Omental fat pad (tissue), 4 donors: ENCODE measurements around the gene TXLNG. TPM values are rescaled to one million over a fixed set of nuclear protein-coding genes. Genes with fewer than 3 reads are reported as not detected.

Source experiments
- ATAC-seq: fragments of 150-250 bp; one replicate; pipeline ENCODE4 v1.9.1; 2016; ENCODE audit warnings: mild to moderate bottlenecking, moderate library complexity; ENCODE audit not compliant: low FRiP score
- DNase-seq: peaks from one replicate; pipeline ENCODE4 v3.0.0-alpha.2; 2019; ENCODE audit warnings: low spot score
- total RNA-seq, 4 donors: library from RNA; depleted of rRNA; stranded (reverse); fragments of >200 nt; gene quantifications; one replicate each; pipeline ENCODE4 v1.1.0, GENCODE V29; 2016
- TF ChIP-seq, protein P1 (sequence below), 3 donors: fragments of 450-650 bp; IDR thresholded peaks; one replicate each; pipeline ENCODE4 v1.5.1; 2016 to 2017; ENCODE audit warnings: antibody characterized with exemption in 3 of 3, mild to moderate bottlenecking in 3 of 3, moderate library complexity in 2 of 3

The TXLNG gene
- total RNA-seq, 4 donors from 2014 or later: 13.9 to 45.1 (median 34.3) TPM

DNA sequence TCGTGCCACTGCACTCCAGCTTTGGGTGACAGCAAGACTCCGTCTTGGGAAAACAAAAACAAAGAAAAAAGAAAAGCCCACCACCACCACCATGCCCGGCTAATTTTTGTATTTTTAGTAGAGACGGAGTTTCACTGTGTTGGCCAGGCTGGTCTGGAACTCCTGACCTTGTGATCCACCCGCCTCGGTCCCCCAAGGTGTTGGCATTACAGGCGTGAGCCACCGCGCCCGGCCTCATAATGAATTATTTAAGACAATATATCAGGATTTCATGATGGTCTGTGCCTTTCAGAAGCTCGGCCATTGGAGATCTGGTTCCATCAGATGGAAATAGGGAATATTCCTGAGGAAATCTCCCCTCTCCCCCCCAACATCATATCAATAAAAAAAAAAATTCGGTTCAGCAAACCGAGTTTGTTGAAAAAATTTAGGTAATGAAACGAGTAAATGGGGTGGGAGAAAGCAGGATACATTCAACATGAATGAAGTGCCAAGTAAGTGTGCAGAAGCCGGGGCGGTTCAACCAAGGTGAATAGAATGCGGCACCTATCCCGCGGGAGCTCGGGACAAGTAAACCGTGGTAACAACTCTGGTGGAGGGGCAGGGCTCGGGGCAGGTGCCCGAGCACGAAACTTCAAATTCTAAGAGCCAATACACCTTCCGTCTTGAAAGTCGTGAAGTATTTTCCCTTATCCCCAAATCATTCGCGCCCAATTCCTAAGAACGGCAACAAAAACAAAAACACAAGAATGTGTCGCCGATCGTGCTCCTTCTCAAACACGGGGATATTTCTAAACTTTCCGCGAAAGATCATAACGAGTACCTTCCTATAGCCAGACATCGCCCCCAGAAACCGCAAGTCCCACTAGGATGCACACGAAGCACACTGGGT, 773 bp upstream of the TXLNG start:
- TF ChIP-seq, protein P1, sequence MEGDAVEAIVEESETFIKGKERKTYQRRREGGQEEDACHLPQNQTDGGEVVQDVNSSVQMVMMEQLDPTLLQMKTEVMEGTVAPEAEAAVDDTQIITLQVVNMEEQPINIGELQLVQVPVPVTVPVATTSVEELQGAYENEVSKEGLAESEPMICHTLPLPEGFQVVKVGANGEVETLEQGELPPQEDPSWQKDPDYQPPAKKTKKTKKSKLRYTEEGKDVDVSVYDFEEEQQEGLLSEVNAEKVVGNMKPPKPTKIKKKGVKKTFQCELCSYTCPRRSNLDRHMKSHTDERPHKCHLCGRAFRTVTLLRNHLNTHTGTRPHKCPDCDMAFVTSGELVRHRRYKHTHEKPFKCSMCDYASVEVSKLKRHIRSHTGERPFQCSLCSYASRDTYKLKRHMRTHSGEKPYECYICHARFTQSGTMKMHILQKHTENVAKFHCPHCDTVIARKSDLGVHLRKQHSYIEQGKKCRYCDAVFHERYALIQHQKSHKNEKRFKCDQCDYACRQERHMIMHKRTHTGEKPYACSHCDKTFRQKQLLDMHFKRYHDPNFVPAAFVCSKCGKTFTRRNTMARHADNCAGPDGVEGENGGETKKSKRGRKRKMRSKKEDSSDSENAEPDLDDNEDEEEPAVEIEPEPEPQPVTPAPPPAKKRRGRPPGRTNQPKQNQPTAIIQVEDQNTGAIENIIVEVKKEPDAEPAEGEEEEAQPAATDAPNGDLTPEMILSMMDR (IDR thresholded peaks at IDR 0.05): no peak
- ATAC-seq: no peak
- no peak for DNase-seq

DNA sequence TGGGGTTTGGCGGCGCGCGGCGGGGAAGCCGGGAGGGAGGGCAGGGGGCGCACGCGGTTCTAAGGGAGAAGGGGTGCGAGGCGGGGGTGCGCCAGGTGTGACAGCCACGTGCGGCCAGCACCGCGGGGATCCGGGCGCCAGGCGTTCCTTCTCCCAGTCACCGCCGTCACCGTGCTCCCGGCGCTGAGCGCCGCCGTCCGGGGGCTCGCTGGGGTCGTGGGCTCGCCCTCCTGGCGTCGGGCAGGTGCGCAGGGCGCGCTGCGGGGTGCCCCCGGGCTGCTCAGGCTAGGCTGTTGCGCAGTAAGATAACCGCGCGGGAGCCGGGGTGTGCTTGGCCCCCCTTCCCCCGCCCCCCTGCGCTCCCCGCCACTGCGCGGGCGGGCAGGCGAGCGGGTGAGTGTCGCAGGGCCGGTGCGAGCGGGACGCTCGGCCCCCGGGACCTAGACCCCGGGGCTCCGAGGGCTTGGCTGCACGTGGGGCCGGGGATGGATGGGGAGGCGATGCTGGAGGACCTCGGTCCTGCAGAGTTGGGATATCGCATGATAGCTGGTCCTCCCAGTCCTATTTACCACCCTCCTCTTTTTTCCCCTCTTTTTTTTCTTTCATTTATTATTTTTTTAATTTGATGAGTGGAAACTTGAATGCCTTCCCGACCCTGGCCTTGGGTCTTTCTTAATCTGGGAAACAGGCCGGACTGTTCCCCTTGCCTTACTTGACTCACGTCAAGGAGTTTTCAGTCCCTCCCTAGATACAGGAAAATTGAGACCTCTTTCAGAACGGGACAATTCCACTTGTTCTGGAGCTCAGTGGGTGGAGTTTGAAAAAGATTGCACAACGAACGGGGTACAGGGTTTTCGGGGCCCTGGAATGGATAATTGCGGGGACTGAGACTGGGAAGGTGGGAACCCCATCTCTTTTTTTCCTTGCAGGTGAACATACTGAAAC, 797 bp downstream of the TXLNG start:
- ATAC-seq (peak; percentile 33), DNase-seq (no peak)
- TF ChIP-seq, protein P1 (IDR thresholded peaks at IDR 0.05): no peak

DNA sequence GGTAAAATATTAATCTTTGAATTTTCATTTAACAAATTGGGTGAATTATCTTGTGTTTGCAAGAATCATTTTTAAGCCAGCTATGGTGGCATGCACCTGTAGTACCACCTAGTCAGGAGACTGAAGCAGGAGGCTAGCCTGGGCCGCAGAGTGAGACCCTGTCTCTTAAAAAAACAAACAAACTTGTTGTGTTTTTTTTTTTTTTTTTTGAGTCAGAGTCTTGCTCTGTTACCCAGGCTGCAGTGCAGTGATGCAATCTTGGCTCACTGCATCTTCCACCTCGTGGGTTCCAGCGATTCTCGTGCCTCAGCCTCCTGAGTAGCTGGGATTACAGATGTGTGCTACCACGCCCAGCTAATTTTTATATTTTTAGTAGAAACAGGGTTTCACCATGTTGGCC, 2.2 kb downstream of the TXLNG start:
- DNase-seq (no peak), ATAC-seq (no peak)
- TF ChIP-seq, protein P1 (IDR thresholded peaks at IDR 0.05): no peak

DNA sequence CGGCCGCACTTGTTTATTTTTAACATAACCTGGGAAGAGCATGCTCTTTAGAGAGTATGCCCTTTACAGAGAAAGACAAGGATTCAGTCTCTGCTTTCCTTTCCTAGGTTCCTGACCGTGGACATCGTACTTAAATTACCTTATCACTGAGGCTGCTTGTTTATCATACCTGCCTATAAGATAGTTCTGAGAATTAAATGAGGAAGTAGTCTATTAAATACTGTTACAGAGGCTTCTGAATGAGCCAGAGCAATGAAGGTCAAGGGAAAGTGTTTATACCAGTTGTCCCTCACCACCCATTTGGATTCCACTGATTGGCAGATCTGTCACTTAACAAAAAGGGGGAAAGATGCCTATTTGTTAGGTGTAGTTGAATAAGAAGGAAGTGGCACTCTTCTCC, 10.0 kb downstream of the TXLNG start:
- ATAC-seq: no peak
- DNase-seq: no peak
- TF ChIP-seq, protein P1 (IDR thresholded peaks at IDR 0.05): no peak

DNA sequence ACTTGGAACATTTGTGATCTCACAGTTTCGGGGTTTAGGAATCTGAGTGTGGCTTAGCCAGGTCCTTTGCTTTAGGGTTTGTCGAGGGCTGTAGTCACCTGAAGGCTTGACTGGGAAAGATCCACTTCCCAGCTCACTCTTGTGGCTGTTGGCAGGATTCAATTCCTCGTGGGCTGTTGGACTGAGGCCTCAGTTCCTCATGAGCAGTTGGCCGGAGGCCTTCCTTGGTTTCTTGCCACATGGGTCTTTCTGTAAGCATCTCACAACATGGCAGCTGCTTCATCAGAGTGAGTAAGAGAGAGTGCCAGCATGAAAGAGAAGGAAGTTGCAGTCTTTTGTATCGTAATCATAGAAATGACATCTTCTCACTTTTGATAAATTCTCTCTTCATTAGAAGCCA, 11.1 kb downstream of the TXLNG start:
- no peak for DNase-seq
- TF ChIP-seq, protein P1 (IDR thresholded peaks at IDR 0.05): no peak
- no peak for ATAC-seq

DNA sequence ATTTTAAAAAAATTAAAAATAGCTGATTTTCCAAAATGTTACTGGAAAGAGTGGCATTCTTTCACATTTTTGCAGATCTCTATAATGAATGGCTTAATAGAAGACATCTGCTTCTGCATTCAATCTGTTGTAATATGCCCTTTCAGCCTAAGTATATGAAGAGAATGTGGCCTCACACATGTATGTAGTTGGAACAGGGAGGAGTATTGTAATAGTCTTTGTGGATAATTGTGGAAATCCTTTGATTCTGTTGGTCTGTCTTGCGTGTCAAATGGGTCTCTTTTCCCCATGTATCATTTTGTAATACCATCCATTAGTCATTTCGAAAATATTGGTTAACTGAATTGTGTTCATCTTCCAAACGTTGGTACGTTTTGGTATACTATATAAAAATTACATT, 11.6 kb downstream of the TXLNG start:
- ATAC-seq (no peak), DNase-seq (no peak)
- TF ChIP-seq, protein P1 (IDR thresholded peaks at IDR 0.05): no peak
